ENCODE results near the gene IRAK3.

- no peak for TF ChIP-seq CTCF (IDR thresholded peaks at IDR 0.05; ENCODE audit: poor library complexity)
- no peak for TF ChIP-seq EZH2phosphoT487 (IDR thresholded peaks at IDR 0.05; ENCODE audit: low read depth, severe bottlenecking, unreplicated experiment)
These were observed 108.9 kb downstream of the IRAK3 start for GRCh38 chr12:66297923-66298322.
